OCI-M1 (cell line): ENCODE data around the gene GCM1.
"Not testable (repeated sequence)": the region's sequence is repeated elsewhere in the genome, so short reads cannot be mapped to it uniquely, and the experiment has no call there.

Experiments
- DNase-seq: peaks from one replicate; lab custom pipeline; 2025; lab: John Stamatoyannopoulos, UW

GCM1 gene

GRCh38 chr6:53148684-53149083 is at the start of gene GCM1:
Gene GCM1 (minus strand): TSS chr6:53148841. CDS start chr6:53145632, 3,209 bp downstream.
- DNase-seq = no peak

- no peak for DNase-seq
Observed at GRCh38 chr6:53197553-53197952, 48.9 kb upstream of the GCM1 start.

- no peak for DNase-seq
Observed at GRCh38 chr6:53195048-53195447, 46.4 kb upstream of the GCM1 start.

GRCh38 chr6:53192682-53193188 is 44.1 kb upstream of the GCM1 start:
- peak; percentile 70 for DNase-seq

- DNase-seq = no peak
Observed at GRCh38 chr6:53189554-53189953, 40.9 kb upstream of the GCM1 start.

GRCh38 chr6:53188833-53189232 is 40.2 kb upstream of the GCM1 start:
- no peak for DNase-seq

- no peak for DNase-seq
Observed at GRCh38 chr6:53180678-53181077, 32.0 kb upstream of the GCM1 start.

- DNase-seq = no peak
Observed at GRCh38 chr6:53179961-53180651, 31.5 kb upstream of the GCM1 start.

- DNase-seq = peak; percentile 42
Observed at GRCh38 chr6:53178837-53179432, 30.3 kb upstream of the GCM1 start.

- DNase-seq = no peak
Observed at GRCh38 chr6:53175027-53175426, 26.4 kb upstream of the GCM1 start.

GRCh38 chr6:53172468-53172803 is 23.8 kb upstream of the GCM1 start:
- DNase-seq = no peak

- peak; percentile 94 for DNase-seq
Observed at GRCh38 chr6:53171605-53172467, 23.2 kb upstream of the GCM1 start.

GRCh38 chr6:53168516-53169267 is 20.1 kb upstream of the GCM1 start:
- no peak for DNase-seq

GRCh38 chr6:53165293-53165692 is 16.7 kb upstream of the GCM1 start:
- DNase-seq = no peak

GRCh38 chr6:53162606-53163005 is 14.0 kb upstream of the GCM1 start:
- peak; percentile 56 for DNase-seq

- DNase-seq = no peak
Observed at GRCh38 chr6:53161481-53162009, 12.9 kb upstream of the GCM1 start.

GRCh38 chr6:53159558-53159957 is 10.9 kb upstream of the GCM1 start:
- no peak for DNase-seq

GRCh38 chr6:53158076-53158475 is 9.4 kb upstream of the GCM1 start:
- not testable (repeated sequence) for DNase-seq

- not testable (repeated sequence) for DNase-seq
Observed at GRCh38 chr6:53155279-53155678, 6.6 kb upstream of the GCM1 start.

GRCh38 chr6:53154794-53155193 is 6.2 kb upstream of the GCM1 start:
- no peak for DNase-seq

GRCh38 chr6:53154071-53154470 is 5.4 kb upstream of the GCM1 start:
- DNase-seq = no peak

GRCh38 chr6:53152576-53152975 is 3.9 kb upstream of the GCM1 start:
- no peak for DNase-seq
